ENCODE measurements around the gene C16orf78. TPM values are rescaled to one million over a fixed set of nuclear protein-coding genes. Genes with fewer than 3 reads are reported as not detected.

C16orf78 gene
- total RNA-seq, 1 donor from 2014 or later: not detected

GRCh38 chr16:49382916-49383315, 9.3 kb downstream of the C16orf78 start:
- H3K4me1 Mint-ChIP-seq (ENCODE audit: low read depth, unreplicated experiment): no peaks in the 10 kb centered on the region
- Histone ChIP-seq H4K20me1 (ENCODE audit: insufficient read depth, low read length) (no peaks in the 10 kb centered on the region), H3K9me3 (ENCODE audit: insufficient read depth, low read depth, low read length) (no peaks in the 10 kb centered on the region), H3K27me3 (ENCODE audit: insufficient read depth, low read length) (no peaks in the 10 kb centered on the region), H3K27ac (ENCODE audit: low read depth, low read length) (no peak overlapping the region), H3K9ac (ENCODE audit: low read length) (no peak overlapping the region), H3K4me2 (ENCODE audit: low read length) (no peak overlapping the region), H3K79me2 (ENCODE audit: insufficient read depth, low read length) (no peaks in the 10 kb centered on the region), H3K4me3 (ENCODE audit: insufficient read depth, low read depth, low read length) (no peak overlapping the region), H3K36me3 (ENCODE audit: insufficient read depth, low read length) (no peaks in the 10 kb centered on the region), H3K4me1 (ENCODE audit: insufficient read depth, low read length) (no peaks in the 10 kb centered on the region), H2AFZ (ENCODE audit: low read depth, low read length) (no peak overlapping the region)
- no peak overlapping the region for H3K4me3 Mint-ChIP-seq (ENCODE audit: unreplicated experiment)
- DNase-seq (ENCODE audit: low read depth) (no peak), FAIRE-seq (no peak)
- TF ChIP-seq EZH2 (IDR thresholded peaks at IDR 0.05; ENCODE audit: insufficient read depth, low read length): no peak
- no peaks in the 10 kb centered on the region for H3K36me3 Mint-ChIP-seq (ENCODE audit: low read depth, unreplicated experiment)
- peaks cover 4% of the 10 kb centered on the region for H3K27me3 Mint-ChIP-seq (ENCODE audit: low read depth, unreplicated experiment)
- peaks cover 2% of the 10 kb centered on the region for H3K9me3 Mint-ChIP-seq (ENCODE audit: unreplicated experiment)
- no peak overlapping the region for H3K27ac Mint-ChIP-seq (ENCODE audit: unreplicated experiment)

GRCh38 chr16:49395021-49395420, 21.4 kb downstream of the C16orf78 start:
- no peaks in the 10 kb centered on the region for H3K36me3 ChIP-seq (ENCODE audit: insufficient read depth, low read length)
- no peak overlapping the region for H3K4me2 ChIP-seq (ENCODE audit: low read length)
- DNase-seq (ENCODE audit: low read depth) (no peak), FAIRE-seq (no peak)
- no peak overlapping the region for H2AFZ ChIP-seq (ENCODE audit: low read depth, low read length)
- H3K4me3 ChIP-seq (ENCODE audit: insufficient read depth, low read depth, low read length): no peak overlapping the region
- no peaks in the 10 kb centered on the region for H3K79me2 ChIP-seq (ENCODE audit: insufficient read depth, low read length)
- H3K27me3 ChIP-seq (ENCODE audit: insufficient read depth, low read length): no peaks in the 10 kb centered on the region
- no peaks in the 10 kb centered on the region for H3K4me1 ChIP-seq (ENCODE audit: insufficient read depth, low read length)
- H3K36me3 Mint-ChIP-seq (ENCODE audit: low read depth, unreplicated experiment): no peaks in the 10 kb centered on the region
- H3K9me3 ChIP-seq (ENCODE audit: insufficient read depth, low read depth, low read length): no peaks in the 10 kb centered on the region
- peaks cover 50% of the 10 kb centered on the region for H3K27me3 Mint-ChIP-seq (ENCODE audit: low read depth, unreplicated experiment)
- H3K4me3 Mint-ChIP-seq (ENCODE audit: unreplicated experiment): no peak overlapping the region
- no peak overlapping the region for H3K9ac ChIP-seq (ENCODE audit: low read length)
- H3K9me3 Mint-ChIP-seq (ENCODE audit: unreplicated experiment): no peaks in the 10 kb centered on the region
- no peaks in the 10 kb centered on the region for H3K4me1 Mint-ChIP-seq (ENCODE audit: low read depth, unreplicated experiment)
- H3K27ac Mint-ChIP-seq (ENCODE audit: unreplicated experiment): no peak overlapping the region
- no peaks in the 10 kb centered on the region for H4K20me1 ChIP-seq (ENCODE audit: insufficient read depth, low read length)
- no peak for TF ChIP-seq CTCF (IDR thresholded peaks at IDR 0.05; ENCODE audit: insufficient read depth, low read depth, low read length)
- no peak for TF ChIP-seq EZH2 (IDR thresholded peaks at IDR 0.05; ENCODE audit: insufficient read depth, low read length)
- H3K27ac ChIP-seq (ENCODE audit: low read depth, low read length): no peak overlapping the region

- Histone ChIP-seq H3K9ac (ENCODE audit: low read length) (no peak overlapping the region), H3K79me2 (ENCODE audit: insufficient read depth, low read length) (no peaks in the 10 kb centered on the region), H3K4me3 (ENCODE audit: insufficient read depth, low read depth, low read length) (no peak overlapping the region), H3K27ac (ENCODE audit: low read depth, low read length) (no peak overlapping the region), H2AFZ (ENCODE audit: low read depth, low read length) (no peak overlapping the region), H3K9me3 (ENCODE audit: insufficient read depth, low read depth, low read length) (no peaks in the 10 kb centered on the region), H4K20me1 (ENCODE audit: insufficient read depth, low read length) (no peaks in the 10 kb centered on the region), H3K4me2 (ENCODE audit: low read length) (no peak overlapping the region), H3K36me3 (ENCODE audit: insufficient read depth, low read length) (no peaks in the 10 kb centered on the region), H3K27me3 (ENCODE audit: insufficient read depth, low read length) (no peaks in the 10 kb centered on the region), H3K4me1 (ENCODE audit: insufficient read depth, low read length) (no peaks in the 10 kb centered on the region)
- no peak overlapping the region for H3K27ac Mint-ChIP-seq (ENCODE audit: unreplicated experiment)
- H3K4me1 Mint-ChIP-seq (ENCODE audit: low read depth, unreplicated experiment): no peaks in the 10 kb centered on the region
- H3K36me3 Mint-ChIP-seq (ENCODE audit: low read depth, unreplicated experiment): no peaks in the 10 kb centered on the region
- no peak overlapping the region for H3K4me3 Mint-ChIP-seq (ENCODE audit: unreplicated experiment)
- H3K9me3 Mint-ChIP-seq (ENCODE audit: unreplicated experiment): no peaks in the 10 kb centered on the region
- FAIRE-seq (no peak), DNase-seq (ENCODE audit: low read depth) (no peak)
- peaks cover 53% of the 10 kb centered on the region for H3K27me3 Mint-ChIP-seq (ENCODE audit: low read depth, unreplicated experiment)
- TF ChIP-seq EZH2 (IDR thresholded peaks at IDR 0.05; ENCODE audit: insufficient read depth, low read length): no peak
- TF ChIP-seq CTCF (IDR thresholded peaks at IDR 0.05; ENCODE audit: insufficient read depth, low read depth, low read length): no peak
Measured at GRCh38 chr16:49396206-49396720, 22.7 kb downstream of the C16orf78 start.
